Measurements from ENCODE around the gene UBE2I. TPM values are rescaled to one million over a fixed set of nuclear protein-coding genes. Genes with fewer than 3 reads are reported as not detected.
"Not testable (repeated sequence)": the region's sequence is repeated elsewhere in the genome, so short reads cannot be mapped to it uniquely, and the experiment has no call there.

The UBE2I gene
- 210 and 217 TPM in 2 replicates for total RNA-seq

GRCh38 chr16:1308977-1309885 is at the start of gene UBE2I:
Gene UBE2I, plus strand, starts transcription at chr16:1309636. Its CDS starts 4,395 bp downstream, at chr16:1314031.
- intact Hi-C loops (cut with micrococcal nuclease), result loop anchor here (1.0 kb wide), 1 partner anchor 42 kb away; the partner anchor contains the start of genes GNPTG and TSR3

GRCh38 chr16:1259760-1260068 is 49.7 kb upstream of the UBE2I start:
- intact Hi-C loops (cut with micrococcal nuclease), result no loop called here

- intact Hi-C loops (cut with micrococcal nuclease), result no loop called here
These were observed 49.2 kb upstream of the UBE2I start for GRCh38 chr16:1260101-1260680.

- intact Hi-C loops (cut with micrococcal nuclease), result no loop called here
These were observed 48.1 kb upstream of the UBE2I start for GRCh38 chr16:1261131-1261892.

- intact Hi-C loops (cut with micrococcal nuclease), result no loop called here
These were observed 47.1 kb upstream of the UBE2I start for GRCh38 chr16:1262210-1262845.

GRCh38 chr16:1262846-1263221 is 46.6 kb upstream of the UBE2I start:
- intact Hi-C loops (cut with micrococcal nuclease), result no loop called here

GRCh38 chr16:1263591-1264344 is 45.7 kb upstream of the UBE2I start:
- intact Hi-C loops (cut with micrococcal nuclease), result no loop called here

GRCh38 chr16:1264345-1265089 is 44.9 kb upstream of the UBE2I start:
- intact Hi-C loops (cut with micrococcal nuclease), result no loop called here

GRCh38 chr16:1265090-1265630 is 44.3 kb upstream of the UBE2I start:
- intact Hi-C loops (cut with micrococcal nuclease), result no loop called here

GRCh38 chr16:1265826-1266225 is 43.6 kb upstream of the UBE2I start:
- intact Hi-C loops (cut with micrococcal nuclease), result no loop called here

- intact Hi-C loops (cut with micrococcal nuclease), result not testable (repeated sequence)
These were observed 40.0 kb upstream of the UBE2I start for GRCh38 chr16:1269418-1269817.

GRCh38 chr16:1271380-1271723 is 38.1 kb upstream of the UBE2I start:
- intact Hi-C loops (cut with micrococcal nuclease), result no loop called here

GRCh38 chr16:1271724-1272413 is 37.6 kb upstream of the UBE2I start:
- intact Hi-C loops (cut with micrococcal nuclease), result not testable (repeated sequence)

GRCh38 chr16:1272453-1273198 is 36.8 kb upstream of the UBE2I start:
- intact Hi-C loops (cut with micrococcal nuclease), result no loop called here

GRCh38 chr16:1273816-1274215 is 35.6 kb upstream of the UBE2I start:
- intact Hi-C loops (cut with micrococcal nuclease), result no loop called here

GRCh38 chr16:1274767-1275166 is 34.7 kb upstream of the UBE2I start:
- intact Hi-C loops (cut with micrococcal nuclease), result no loop called here

- intact Hi-C loops (cut with micrococcal nuclease), result no loop called here
These were observed 33.5 kb upstream of the UBE2I start for GRCh38 chr16:1275791-1276579.

- intact Hi-C loops (cut with micrococcal nuclease), result no loop called here
These were observed 32.9 kb upstream of the UBE2I start for GRCh38 chr16:1276580-1276878.

Data from T-helper 2 cell treated with Interferon-gamma antibody and Interleukin-4, amounts not matched to agents 100 ng/mL and 5 ng/mL, for 36 hours (primary cell).